ENCODE data around the gene KCNQ1OT1. TPM values are rescaled to one million over a fixed set of nuclear protein-coding genes. Genes with fewer than 3 reads are reported as not detected.

The KCNQ1OT1 gene
- total RNA-seq, 4 donors from 2014 or later: 0.16 to 0.61 (median 0.30) TPM

DNA sequence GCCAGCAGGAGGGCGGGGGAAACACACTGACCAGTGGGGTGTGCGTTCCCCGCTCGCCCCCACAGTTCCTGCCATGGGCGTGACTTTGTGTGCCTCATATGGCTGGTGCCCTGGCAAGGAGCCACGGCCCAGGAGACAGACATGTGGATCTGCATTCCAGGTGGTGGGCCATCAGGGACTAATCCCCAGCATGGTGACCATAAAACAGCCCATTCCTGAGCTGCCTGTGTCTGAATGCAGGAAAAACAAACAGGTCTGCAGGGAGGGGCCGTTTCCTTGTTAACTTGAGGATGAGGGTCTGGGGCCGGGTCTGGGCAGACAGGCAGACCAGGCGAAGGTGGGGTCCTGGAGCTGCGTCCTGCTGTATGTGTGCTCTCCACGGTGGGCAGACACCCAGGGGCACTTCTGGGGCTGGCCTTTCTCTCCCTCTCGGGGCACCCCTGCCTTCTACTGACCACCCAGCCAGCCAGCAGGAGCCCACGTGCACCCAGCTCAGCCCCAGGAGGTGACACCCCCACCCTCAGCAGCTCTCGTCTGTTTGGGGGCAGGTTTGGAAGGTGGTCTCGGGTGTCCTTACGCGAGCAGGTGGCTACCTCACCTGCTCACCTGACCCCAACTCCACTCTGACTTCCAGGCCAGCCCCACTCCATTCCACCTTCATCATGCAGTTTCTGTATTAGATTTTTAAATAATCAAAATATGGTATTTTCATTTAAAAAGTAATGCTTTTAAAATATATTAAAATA is 120.3 kb downstream of the KCNQ1OT1 start:
- no peak for TF ChIP-seq POLR2A (IDR thresholded peaks at IDR 0.05)
- TF ChIP-seq, protein P1, sequence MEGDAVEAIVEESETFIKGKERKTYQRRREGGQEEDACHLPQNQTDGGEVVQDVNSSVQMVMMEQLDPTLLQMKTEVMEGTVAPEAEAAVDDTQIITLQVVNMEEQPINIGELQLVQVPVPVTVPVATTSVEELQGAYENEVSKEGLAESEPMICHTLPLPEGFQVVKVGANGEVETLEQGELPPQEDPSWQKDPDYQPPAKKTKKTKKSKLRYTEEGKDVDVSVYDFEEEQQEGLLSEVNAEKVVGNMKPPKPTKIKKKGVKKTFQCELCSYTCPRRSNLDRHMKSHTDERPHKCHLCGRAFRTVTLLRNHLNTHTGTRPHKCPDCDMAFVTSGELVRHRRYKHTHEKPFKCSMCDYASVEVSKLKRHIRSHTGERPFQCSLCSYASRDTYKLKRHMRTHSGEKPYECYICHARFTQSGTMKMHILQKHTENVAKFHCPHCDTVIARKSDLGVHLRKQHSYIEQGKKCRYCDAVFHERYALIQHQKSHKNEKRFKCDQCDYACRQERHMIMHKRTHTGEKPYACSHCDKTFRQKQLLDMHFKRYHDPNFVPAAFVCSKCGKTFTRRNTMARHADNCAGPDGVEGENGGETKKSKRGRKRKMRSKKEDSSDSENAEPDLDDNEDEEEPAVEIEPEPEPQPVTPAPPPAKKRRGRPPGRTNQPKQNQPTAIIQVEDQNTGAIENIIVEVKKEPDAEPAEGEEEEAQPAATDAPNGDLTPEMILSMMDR (IDR thresholded peaks at IDR 0.05 in 4 of 5, conservative IDR thresholded peaks at IDR 0.05 in 1 of 5): no peak

DNA sequence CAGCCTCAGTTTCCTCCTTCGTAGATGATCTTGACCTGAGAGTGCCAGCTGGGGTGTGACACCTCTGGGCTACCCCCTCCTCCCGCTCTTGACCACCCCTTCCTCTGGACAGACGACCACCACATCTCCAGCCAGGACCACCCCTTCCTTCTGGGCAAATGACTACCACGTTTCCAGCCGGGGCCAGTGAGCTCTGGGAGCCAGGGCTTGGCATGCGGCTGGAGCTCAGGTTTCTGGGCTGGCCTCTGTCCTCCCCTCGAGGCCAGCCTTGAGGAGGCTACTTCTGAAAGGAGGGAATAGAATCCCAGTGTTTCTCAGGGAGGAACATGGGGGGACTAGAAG is 120.9 kb downstream of the KCNQ1OT1 start:
- no peaks in the 10 kb centered on the region for H3K27me3 ChIP-seq
- peak in 1 of 2 donors; percentile 7 for DNase-seq

More for the DNA sequence above, 120.3 kb downstream of the KCNQ1OT1 start:
- in situ Hi-C loops (cut with MboI; ENCODE audit: low sequenced_read_pairs in 4 of 4) (no loop called here), intact Hi-C loops (cut with DNase I; ENCODE audit: low total_unique reads) (no loop called here)
- H3K4me1 ChIP-seq: no peaks in the 10 kb centered on the region
- H3K9me3 ChIP-seq: no peaks in the 10 kb centered on the region
- no peak overlapping the region for H3K4me3 ChIP-seq
- no peaks in the 10 kb centered on the region for H3K27me3 ChIP-seq
- ATAC-seq (no peak), DNase-seq (peak; percentile 0 to 6)
- H3K36me3 ChIP-seq: no peaks in the 10 kb centered on the region
- no peak overlapping the region for H3K27ac ChIP-seq

DNA sequence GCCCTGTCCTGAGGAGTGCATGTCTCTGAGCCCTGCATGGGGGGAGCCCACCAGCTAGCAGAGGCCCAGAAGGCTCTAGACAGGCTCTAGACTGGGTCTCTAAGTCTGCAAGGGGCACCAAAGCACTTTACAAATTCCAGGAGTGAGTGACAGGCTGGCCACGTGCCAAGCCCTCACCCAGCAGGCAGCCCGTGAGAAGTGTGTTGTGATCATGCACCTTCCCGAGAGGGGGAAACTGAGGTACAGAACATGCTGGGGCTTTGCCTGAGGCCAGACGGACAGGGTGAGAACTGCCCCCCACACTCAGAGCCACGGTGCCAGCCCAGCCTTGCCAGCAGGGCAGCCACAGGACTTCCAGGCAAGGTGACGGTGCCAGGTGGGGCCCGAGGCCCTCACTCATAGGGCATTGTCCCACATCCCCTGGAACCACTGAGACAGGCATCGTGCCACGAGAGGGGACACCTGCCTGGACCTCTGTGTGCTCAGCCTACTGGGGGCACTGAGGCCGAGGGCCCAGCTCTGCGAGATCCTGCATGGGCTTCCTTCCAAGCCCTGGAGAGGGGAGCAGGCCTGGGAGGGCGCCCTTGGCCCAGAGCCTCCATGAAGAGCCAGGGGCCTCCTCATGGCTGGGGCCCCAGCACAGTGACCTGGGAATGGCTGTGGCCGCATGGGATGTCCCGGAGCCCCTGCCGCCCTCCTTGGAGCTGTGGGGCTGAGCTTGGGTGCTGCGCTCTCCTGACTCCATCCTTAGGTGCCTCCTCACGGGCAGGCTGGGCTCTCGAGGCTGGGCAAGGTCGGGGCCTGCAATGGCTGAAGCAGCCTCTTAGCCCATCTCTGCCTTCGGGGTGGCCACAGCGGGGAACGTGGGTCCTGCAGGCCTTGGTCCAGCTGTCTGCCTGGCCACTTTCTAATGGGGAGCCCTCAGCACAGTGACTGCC is 121.5 kb downstream of the KCNQ1OT1 start:
- H3K4me1 ChIP-seq: no peaks in the 10 kb centered on the region
- no peaks in the 10 kb centered on the region for H3K9me3 ChIP-seq
- intact Hi-C loops (cut with DNase I; ENCODE audit: low total_unique reads) (no loop called here), in situ Hi-C loops (cut with MboI; ENCODE audit: low sequenced_read_pairs in 4 of 4) (no loop called here)
- DNase-seq: peak in 1 of 2 donors; percentile 1
- H3K27ac ChIP-seq: no peak overlapping the region
- H3K27me3 ChIP-seq: no peaks in the 10 kb centered on the region
- H3K36me3 ChIP-seq: no peaks in the 10 kb centered on the region
- no peak for TF ChIP-seq POLR2A (IDR thresholded peaks at IDR 0.05)
- TF ChIP-seq, protein P1 (IDR thresholded peaks at IDR 0.05 in 4 of 5, conservative IDR thresholded peaks at IDR 0.05 in 1 of 5): no peak
- ATAC-seq: no peak
- no peak overlapping the region for H3K4me3 ChIP-seq

More for the DNA sequence above, 120.9 kb downstream of the KCNQ1OT1 start:
- H3K9me3 ChIP-seq: no peaks in the 10 kb centered on the region
- no peak overlapping the region for H3K27ac ChIP-seq
- no peaks in the 10 kb centered on the region for H3K36me3 ChIP-seq
- no peak overlapping the region for H3K4me3 ChIP-seq
- H3K4me1 ChIP-seq: no peaks in the 10 kb centered on the region
- ATAC-seq: no peak
- no peak for TF ChIP-seq POLR2A (IDR thresholded peaks at IDR 0.05)
- TF ChIP-seq, protein P1 (IDR thresholded peaks at IDR 0.05 in 4 of 5, conservative IDR thresholded peaks at IDR 0.05 in 1 of 5): no peak
- in situ Hi-C loops (cut with MboI; ENCODE audit: low sequenced_read_pairs in 4 of 4): no loop called here
- intact Hi-C loops (cut with DNase I; ENCODE audit: low total_unique reads): no loop called here

DNA sequence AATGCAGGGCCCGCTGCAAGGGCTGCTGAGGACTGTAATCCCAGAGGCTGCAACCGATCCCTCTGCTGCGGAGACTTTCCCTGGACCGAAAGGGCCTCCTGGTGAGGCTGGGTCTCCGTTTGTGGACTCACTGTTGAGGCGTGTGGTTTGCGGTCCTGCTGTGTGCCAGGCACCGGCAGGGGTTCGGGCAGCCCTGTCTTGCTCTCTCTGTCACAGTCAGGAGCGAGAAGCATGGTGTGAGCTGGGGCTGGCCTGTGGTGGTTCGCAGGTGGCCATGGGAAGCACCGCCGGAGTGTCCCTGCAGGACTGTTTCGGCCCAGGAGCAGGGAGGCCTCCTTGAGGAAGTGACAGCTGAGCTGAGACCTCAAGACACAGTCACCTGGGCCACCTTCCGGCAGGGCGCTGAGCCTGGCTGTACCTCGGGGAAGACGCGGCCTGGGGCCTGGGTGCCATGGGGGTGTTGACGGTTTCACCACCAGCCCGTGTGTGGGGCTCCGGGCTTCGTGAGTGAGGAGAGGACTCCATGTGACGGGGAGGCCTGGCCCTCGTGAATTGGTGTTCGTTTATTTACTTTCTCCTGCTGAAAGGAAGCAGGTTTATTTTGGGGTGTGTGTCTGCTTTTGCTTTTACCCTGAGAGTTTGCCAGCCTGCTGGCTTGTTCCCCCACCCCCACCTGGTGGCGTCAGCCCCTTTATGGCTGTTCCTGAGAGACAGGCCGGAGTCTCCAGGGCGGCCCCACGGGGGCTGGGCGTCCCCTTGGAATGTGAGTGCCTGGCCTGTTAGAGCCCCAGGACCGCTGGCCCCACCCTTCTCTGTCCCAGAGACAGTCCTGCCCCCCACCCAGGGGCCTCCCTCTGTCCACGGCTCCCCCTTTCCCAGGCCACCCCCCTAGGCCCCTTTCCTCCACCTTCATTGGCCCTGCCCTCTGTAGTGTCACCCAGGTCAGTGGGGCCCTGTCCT is 122.5 kb downstream of the KCNQ1OT1 start:
- Histone ChIP-seq H3K4me1 (no peaks in the 10 kb centered on the region), H3K27me3 (no peaks in the 10 kb centered on the region), H3K27ac (no peak overlapping the region), H3K9me3 (no peaks in the 10 kb centered on the region), H3K36me3 (no peaks in the 10 kb centered on the region), H3K4me3 (no peak overlapping the region)
- in situ Hi-C loops (cut with MboI; ENCODE audit: low sequenced_read_pairs in 4 of 4) (no loop called here), intact Hi-C loops (cut with DNase I; ENCODE audit: low total_unique reads) (no loop called here)
- TF ChIP-seq, protein P1 (IDR thresholded peaks at IDR 0.05 in 4 of 5, conservative IDR thresholded peaks at IDR 0.05 in 1 of 5): no peak
- TF ChIP-seq POLR2A (IDR thresholded peaks at IDR 0.05): no peak
- ATAC-seq: no peak
- DNase-seq: peak; percentile 0 to 9

All from gastrocnemius medialis (tissue), 4 donors.